Measurements from ENCODE around the gene PLXND1.

GRCh38 chr3:129605922-129606635 lies 397 bp downstream of the PLXND1 start:
- TF ChIP-seq EZH2 (IDR thresholded peaks at IDR 0.05) (no peak), POLR2AphosphoS5 (IDR thresholded peaks at IDR 0.05; ENCODE audit: borderline replicate concordance, low read depth, low read length) (no peak), FOXP2 (optimal IDR thresholded peaks at IDR 0.05; ENCODE audit: control extremely low read depth, extremely low read length, insufficient read depth) (no peak)
